ENCODE data around the gene COX6A1. TPM values are rescaled to one million over a fixed set of nuclear protein-coding genes. Genes with fewer than 3 reads are reported as not detected.

The COX6A1 gene
- total RNA-seq, 2 experiments from 2014 or later: 396 to 406 TPM

- no peaks in the 10 kb centered on the region for H3K9me3 Mint-ChIP-seq
- H3K27ac Mint-ChIP-seq: no peak overlapping the region
- ChIA-PET CTCF (no interaction called here), POLR2A (interaction anchor here (0.9 kb wide), 1 partner anchor 107 kb away, joined by 3 read pairs; the partner anchor contains the start of gene RNU4-2)
- peaks cover 5% of the 10 kb centered on the region for H3K4me1 Mint-ChIP-seq (ENCODE audit: low read depth)
- H3K4me3 Mint-ChIP-seq: no peak overlapping the region
- no peaks in the 10 kb centered on the region for H3K36me3 Mint-ChIP-seq (ENCODE audit: low read depth)
- no peak for ATAC-seq
- intact Hi-C loops (cut with micrococcal nuclease): no loop called here
- DNase-seq: no peak
- TF ChIP-seq CTCF (IDR thresholded peaks at IDR 0.05): no peak
- peaks cover 23% of the 10 kb centered on the region for H3K27me3 Mint-ChIP-seq
Measured at GRCh38 chr12:120397824-120398540, 39.9 kb upstream of the COX6A1 start.

GRCh38 chr12:120399531-120399930, 38.4 kb upstream of the COX6A1 start:
- Mint-ChIP-seq H3K4me1 (ENCODE audit: low read depth) (peaks cover 5% of the 10 kb centered on the region), H3K9me3 (no peaks in the 10 kb centered on the region), H3K36me3 (ENCODE audit: low read depth) (no peaks in the 10 kb centered on the region), H3K27me3 (peaks cover 21% of the 10 kb centered on the region), H3K4me3 (no peak overlapping the region), H3K27ac (no peak overlapping the region)
- CTCF ChIA-PET: interaction anchor here (0.9 kb wide), 2 partner anchors 30 to 32 kb away, joined by 3 to 5 read pairs; no protein-coding TSS in a partner anchor
- intact Hi-C loops (cut with micrococcal nuclease): no loop called here
- peak; percentile 52 for DNase-seq
- no peak for TF ChIP-seq CTCF (IDR thresholded peaks at IDR 0.05)
- POLR2A ChIA-PET: no interaction called here
- peak; percentile 87 for ATAC-seq

GRCh38 chr12:120402217-120402616, 35.7 kb upstream of the COX6A1 start:
- H3K27ac Mint-ChIP-seq: no peak overlapping the region
- CTCF ChIA-PET: interaction anchor here (0.9 kb wide), 1 partner anchor 36 kb away, joined by 3 read pairs; no protein-coding TSS in a partner anchor
- peaks cover 5% of the 10 kb centered on the region for H3K4me1 Mint-ChIP-seq (ENCODE audit: low read depth)
- intact Hi-C loops (cut with micrococcal nuclease): no loop called here
- no peak for TF ChIP-seq CTCF (IDR thresholded peaks at IDR 0.05)
- POLR2A ChIA-PET: no interaction called here
- ATAC-seq (no peak), DNase-seq (no peak)
- no peaks in the 10 kb centered on the region for H3K36me3 Mint-ChIP-seq (ENCODE audit: low read depth)
- no peak overlapping the region for H3K4me3 Mint-ChIP-seq
- H3K27me3 Mint-ChIP-seq: peaks cover 9% of the 10 kb centered on the region
- no peaks in the 10 kb centered on the region for H3K9me3 Mint-ChIP-seq

- TF ChIP-seq CTCF (IDR thresholded peaks at IDR 0.05): no peak
- ATAC-seq: no peak
- Mint-ChIP-seq H3K36me3 (ENCODE audit: low read depth) (no peaks in the 10 kb centered on the region), H3K27me3 (peaks cover 4% of the 10 kb centered on the region), H3K4me1 (ENCODE audit: low read depth) (peaks cover 5% of the 10 kb centered on the region), H3K9me3 (no peaks in the 10 kb centered on the region), H3K27ac (no peak overlapping the region), H3K4me3 (no peak overlapping the region)
- intact Hi-C loops (cut with micrococcal nuclease): no loop called here
- DNase-seq: no peak
- ChIA-PET POLR2A (no interaction called here), CTCF (no interaction called here)
Measured at GRCh38 chr12:120403869-120404268, 34.0 kb upstream of the COX6A1 start.

- intact Hi-C loops (cut with micrococcal nuclease): no loop called here
- ChIA-PET CTCF (no interaction called here), POLR2A (interaction anchor here (0.6 kb wide), 1 partner anchor 924 kb away, joined by 3 read pairs; no protein-coding TSS in a partner anchor)
- no peak for TF ChIP-seq CTCF (IDR thresholded peaks at IDR 0.05)
- DNase-seq (no peak), ATAC-seq (no peak)
- H3K9me3 Mint-ChIP-seq: no peaks in the 10 kb centered on the region
- H3K27me3 Mint-ChIP-seq: peaks cover 4% of the 10 kb centered on the region
- H3K4me1 Mint-ChIP-seq (ENCODE audit: low read depth): peaks cover 5% of the 10 kb centered on the region
- H3K4me3 Mint-ChIP-seq: no peak overlapping the region
- H3K36me3 Mint-ChIP-seq (ENCODE audit: low read depth): no peaks in the 10 kb centered on the region
- H3K27ac Mint-ChIP-seq: no peak overlapping the region
Measured at GRCh38 chr12:120404271-120404670, 33.6 kb upstream of the COX6A1 start.
